CD4-positive, alpha-beta T cell treated with Interleukin-6 for 4 hours (primary cell): Measurements from ENCODE around the gene FLT1.
A peak's percentile ranks its signal among the peaks of the same experiment; 100 is the strongest.

Source experiments
- DNase-seq: peaks from one replicate; pipeline ENCODE4 v3.0.0-alpha.2; 2020; ENCODE audit warnings: mixed read lengths

The FLT1 gene

GRCh38 chr13:28528388-28528787 lies 33.5 kb upstream of the FLT1 start:
- DNase-seq, result no peak

DNA sequence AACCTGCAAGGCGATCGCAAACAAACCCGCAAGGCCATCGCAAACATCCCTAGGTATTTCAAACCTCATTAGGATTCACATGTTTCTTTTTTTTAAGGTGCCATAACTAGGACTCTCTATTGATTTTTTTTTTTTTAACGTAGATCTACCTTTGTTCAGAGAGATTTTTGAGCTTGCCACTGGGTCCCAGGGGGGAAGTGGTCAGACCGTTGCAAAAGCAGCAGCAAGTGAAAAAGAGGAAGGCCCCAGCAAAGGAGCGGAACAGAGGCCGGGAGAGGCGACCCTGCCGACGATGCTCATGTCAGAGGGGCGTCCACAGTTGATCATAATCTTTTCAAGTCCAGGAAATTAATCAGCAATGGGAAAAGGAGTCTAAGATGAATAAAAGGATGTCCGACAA lies 32.7 kb upstream of the FLT1 start:
- no peak for DNase-seq

- DNase-seq, result no peak
These were observed 31.9 kb upstream of the FLT1 start for GRCh38 chr13:28526876-28527275.

DNA sequence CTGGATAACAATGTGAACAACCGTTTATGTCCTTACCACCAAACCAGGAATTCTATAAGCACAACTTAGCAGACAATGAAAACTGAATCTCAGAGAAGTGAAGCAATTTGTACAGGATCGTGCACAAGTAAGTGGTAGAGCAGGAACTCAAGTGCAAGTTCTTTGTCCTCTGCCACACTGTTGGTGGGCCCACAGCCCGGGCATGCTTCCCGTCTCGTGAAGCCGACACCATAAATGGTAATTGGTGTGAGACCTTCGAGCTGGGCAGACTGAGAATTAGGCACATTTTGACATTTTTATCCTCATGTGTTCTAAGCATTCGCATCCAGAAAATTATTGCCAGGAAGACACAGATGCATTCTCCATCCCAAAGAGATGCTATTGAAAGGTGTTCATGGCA lies 27.9 kb upstream of the FLT1 start:
- DNase-seq, result no peak

GRCh38 chr13:28513745-28514144 lies 18.8 kb upstream of the FLT1 start:
- DNase-seq, result no peak

DNA sequence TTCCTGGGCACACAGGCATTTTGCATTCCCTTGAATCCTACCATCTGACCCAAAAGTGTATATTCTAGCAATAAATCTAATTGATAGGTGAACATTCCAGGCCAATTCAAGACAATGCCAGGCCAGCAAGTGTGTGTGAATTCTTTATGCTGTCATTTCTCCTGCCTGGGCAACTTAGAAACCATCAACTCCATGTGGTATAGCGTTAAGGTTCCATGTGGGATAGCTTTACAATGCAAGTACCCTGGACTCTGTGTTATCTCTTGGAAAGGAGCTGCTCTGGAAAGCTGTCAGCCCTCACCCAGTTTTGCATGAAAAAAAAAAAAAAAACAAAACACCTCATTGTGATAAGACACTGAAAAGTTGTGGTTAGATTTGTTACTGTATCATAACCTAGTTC lies 15.6 kb upstream of the FLT1 start:
- DNase-seq, result no peak

DNA sequence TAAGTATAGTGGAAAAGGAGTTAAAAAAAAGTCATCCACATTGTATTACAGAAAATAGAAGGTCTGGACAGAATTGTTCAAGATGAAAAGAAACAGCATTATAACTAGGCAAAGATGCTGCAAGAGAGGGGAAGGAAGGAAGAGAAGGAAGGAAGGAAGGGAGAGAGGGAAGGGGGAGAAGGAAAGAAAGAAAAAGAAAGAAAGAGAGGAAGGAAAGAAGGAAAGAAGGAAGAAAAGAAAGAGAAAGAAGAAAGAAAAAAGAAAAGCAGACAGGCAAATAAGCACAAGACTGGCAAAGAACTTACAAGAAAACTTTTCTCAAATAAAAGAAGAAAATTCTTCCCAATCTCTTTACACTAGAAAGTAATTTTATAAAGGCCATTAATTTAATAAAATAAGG lies 15.1 kb upstream of the FLT1 start:
- no peak for DNase-seq

GRCh38 chr13:28505543-28506135 lies 10.7 kb upstream of the FLT1 start:
- peak; percentile 42 for DNase-seq

DNA sequence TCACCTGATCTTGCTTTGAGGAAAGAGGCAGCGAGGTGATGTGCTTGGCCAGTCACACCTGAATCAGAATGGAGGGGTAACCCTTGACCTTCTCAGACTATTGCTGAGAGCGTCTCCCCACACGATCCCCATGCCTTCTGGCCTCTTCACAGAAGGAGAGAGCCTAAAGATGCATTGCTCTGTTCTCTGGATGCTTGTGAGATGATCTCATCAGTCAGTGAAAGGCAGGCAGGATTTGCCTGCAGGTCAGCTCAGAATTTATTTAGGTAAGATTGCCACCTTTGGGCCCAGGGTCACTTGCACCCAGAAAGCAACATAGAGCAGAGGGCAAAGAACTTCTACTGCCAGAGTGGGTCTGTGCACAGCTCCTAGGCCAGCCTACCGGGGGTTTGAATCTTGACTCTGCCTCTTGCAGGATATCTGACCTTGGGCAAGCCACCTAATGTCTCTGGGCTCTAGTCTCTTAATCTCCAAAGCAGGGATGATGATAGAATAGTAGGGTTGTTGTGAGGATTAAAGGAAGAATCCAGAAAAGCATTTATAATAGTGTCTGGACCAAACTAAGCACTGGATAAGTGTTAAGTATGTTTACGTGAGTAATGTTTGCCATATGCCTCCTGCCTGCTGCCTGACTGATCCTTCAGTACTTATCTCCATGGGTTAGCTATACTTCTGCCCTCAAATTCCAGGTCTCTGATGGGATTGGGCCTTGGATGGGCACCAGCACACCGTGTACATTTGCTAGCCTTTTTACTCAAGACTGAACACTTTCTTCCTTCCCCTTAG lies 8.4 kb upstream of the FLT1 start:
- DNase-seq, result no peak

- DNase-seq, result no peak
These were observed 6.6 kb upstream of the FLT1 start for GRCh38 chr13:28501547-28501946.

- no peak for DNase-seq
These were observed 4.7 kb upstream of the FLT1 start for GRCh38 chr13:28499609-28500008.

GRCh38 chr13:28498481-28499115 lies 3.7 kb upstream of the FLT1 start:
- no peak for DNase-seq

- no peak for DNase-seq
These were observed 2.4 kb upstream of the FLT1 start for GRCh38 chr13:28497143-28497876.

GRCh38 chr13:28496188-28496564 lies 1.2 kb upstream of the FLT1 start:
- no peak for DNase-seq

DNA sequence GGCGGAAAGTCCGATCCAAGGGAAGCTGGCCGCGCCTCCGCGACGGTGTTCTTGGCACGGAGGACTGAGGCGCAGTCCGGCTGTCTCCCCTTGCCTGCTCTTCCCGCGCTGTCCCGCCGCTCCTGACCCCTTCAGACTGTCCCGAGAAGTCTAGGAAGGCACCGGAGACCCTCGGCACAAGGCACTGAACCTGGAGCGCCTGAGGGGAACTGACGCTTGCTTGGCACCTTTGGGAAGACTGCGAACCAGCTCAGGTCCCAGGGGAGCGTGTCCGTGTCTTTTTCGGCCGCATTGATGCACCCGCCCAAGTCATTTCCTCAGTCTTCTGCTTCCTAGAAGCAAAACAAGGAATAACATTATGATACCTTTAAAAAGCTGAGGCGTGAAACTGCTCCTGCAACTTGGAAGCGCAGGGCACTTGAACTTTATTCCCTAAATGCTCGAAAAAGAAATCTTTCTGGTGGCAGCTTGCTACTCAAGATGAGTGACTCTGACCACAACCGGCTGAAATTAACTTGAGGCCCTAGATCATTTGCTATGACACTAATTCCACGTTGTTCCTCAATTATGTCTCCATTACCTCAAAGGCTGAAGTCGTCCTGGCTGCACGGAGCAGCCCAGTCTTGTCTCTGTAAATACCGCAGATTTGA lies 735 bp upstream of the FLT1 start:
- DNase-seq, result no peak

- no peak for DNase-seq
These were observed 487 bp downstream of the FLT1 start for GRCh38 chr13:28494504-28494777.

- DNase-seq, result no peak
These were observed 1.0 kb downstream of the FLT1 start for GRCh38 chr13:28493740-28494503.

DNA sequence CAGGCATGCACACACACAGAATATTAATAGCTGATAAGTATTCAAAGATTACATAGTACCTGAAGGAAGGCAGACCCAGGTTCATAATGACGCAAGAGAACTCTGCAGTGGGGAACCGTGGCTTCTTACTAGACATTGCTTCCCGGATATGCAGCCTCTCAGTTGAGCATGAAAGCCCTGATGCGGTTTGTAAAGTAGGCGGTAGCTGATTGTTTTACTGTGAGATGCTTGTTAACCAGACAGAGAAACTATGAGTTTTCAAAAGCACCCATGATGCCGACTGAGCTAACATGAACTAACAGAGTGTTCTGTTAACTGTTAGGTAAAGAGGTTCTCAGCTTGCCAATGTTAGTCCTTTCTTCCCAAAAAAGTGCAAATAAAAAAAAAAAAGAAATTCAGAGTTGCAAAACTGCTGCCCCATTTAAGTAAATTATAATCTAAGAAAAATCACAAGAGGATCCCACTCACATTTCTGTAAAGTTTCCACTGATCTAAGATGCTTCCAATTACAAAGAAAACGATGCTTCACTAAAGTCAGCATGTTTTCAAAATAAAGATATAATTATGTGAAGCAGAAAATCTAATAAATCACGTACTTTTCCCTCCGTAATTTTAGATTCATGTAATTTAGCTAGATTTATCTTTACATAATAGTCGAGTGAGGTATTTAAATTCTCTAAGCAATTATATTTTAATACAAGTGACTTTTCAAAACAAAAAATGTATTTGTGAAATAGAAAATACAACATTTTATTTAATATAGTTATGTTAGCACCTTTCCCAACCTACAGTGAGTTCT lies 2.2 kb downstream of the FLT1 start:
- DNase-seq, result peak; percentile 48

- DNase-seq, result no peak
These were observed 4.9 kb downstream of the FLT1 start for GRCh38 chr13:28490061-28490460.

DNA sequence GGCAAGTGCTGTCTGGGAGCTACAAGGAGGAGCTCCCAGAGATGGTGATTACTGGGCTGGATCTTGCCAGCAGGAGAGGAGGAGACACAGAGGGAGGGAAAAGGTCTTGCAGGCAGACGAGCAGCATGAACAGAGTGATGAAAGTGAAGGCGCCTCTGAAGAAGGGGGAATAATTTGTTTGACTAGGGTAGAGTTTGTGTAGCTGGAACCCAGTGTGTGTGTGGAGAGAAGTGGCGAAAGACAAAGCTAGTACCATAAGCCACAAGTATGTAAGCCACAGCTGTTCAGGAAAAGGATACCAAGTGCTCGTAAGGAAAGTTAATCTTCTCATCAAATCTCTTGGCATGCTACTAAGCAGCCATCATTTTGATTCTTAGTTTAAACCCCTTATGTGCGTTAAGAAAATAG lies 5.4 kb downstream of the FLT1 start:
- no peak for DNase-seq

DNA sequence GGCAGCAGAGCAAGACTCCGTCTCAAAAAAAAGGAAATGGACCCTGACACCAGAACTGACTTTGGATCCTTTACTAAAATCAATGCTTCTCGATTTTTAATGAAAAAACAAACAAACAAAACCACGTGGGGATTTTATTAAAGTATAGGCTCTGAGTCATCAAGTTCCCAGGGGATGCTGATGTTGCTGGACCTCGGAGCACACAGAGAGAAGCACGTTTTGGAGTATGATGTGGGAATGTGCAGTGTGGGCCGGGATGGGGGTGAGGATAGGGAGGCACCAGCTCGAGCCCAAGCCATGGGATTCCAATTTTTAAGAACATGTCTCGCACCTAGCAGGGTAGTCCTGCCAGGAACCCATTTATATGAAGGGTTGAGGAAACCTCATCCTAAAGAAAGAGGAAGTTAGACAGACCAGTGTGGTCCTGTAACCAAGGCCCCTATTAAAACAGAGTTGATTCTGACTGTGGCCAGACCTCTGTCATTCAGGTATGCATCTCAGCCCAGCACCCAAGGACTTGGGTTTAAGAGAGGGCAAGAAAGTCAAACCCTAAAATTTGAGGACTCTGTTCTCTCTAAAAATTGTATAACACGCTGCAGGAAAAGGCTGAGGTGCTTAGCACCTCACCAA lies 6.4 kb downstream of the FLT1 start:
- DNase-seq, result no peak
